HG03066 (cell line): Measurements from ENCODE around the gene DPYSL5.

Source experiments
- ATAC-seq: cut with Tn5 transposase; IDR thresholded peaks from one replicate; pipeline ENCODE4 v1.9.1; 2021; ENCODE audit warnings: low read depth; ENCODE audit not compliant: unreplicated experiment

Gene DPYSL5

GRCh38 chr2:26843041-26843440 is 4.9 kb upstream of the DPYSL5 start:
- no peak for ATAC-seq

- ATAC-seq: no peak
These were observed 2.9 kb upstream of the DPYSL5 start for GRCh38 chr2:26845021-26845420.

GRCh38 chr2:26846334-26847306 is 1.3 kb upstream of the DPYSL5 start:
- ATAC-seq: no peak

- no peak for ATAC-seq
These were observed 651 bp upstream of the DPYSL5 start for GRCh38 chr2:26847307-26847654.

GRCh38 chr2:26848336-26849055 is 564 bp downstream of the DPYSL5 start:
- no peak for ATAC-seq

GRCh38 chr2:26849056-26849999 is 1.4 kb downstream of the DPYSL5 start:
- ATAC-seq: no peak

GRCh38 chr2:26850000-26850431 is 2.1 kb downstream of the DPYSL5 start:
- ATAC-seq: no peak

- no peak for ATAC-seq
These were observed 2.6 kb downstream of the DPYSL5 start for GRCh38 chr2:26850505-26850904.

- no peak for ATAC-seq
These were observed 4.7 kb downstream of the DPYSL5 start for GRCh38 chr2:26852405-26853306.

GRCh38 chr2:26853751-26854150 is 5.8 kb downstream of the DPYSL5 start:
- ATAC-seq: no peak

- no peak for ATAC-seq
These were observed 6.4 kb downstream of the DPYSL5 start for GRCh38 chr2:26854283-26854827.

- no peak for ATAC-seq
These were observed 7.5 kb downstream of the DPYSL5 start for GRCh38 chr2:26855466-26855865.

GRCh38 chr2:26859622-26860021 is 11.7 kb downstream of the DPYSL5 start:
- no peak for ATAC-seq

- ATAC-seq: no peak
These were observed 12.4 kb downstream of the DPYSL5 start for GRCh38 chr2:26860211-26860850.

- no peak for ATAC-seq
These were observed 13.8 kb downstream of the DPYSL5 start for GRCh38 chr2:26861610-26862224.

GRCh38 chr2:26864226-26864625 is 16.3 kb downstream of the DPYSL5 start:
- no peak for ATAC-seq

- no peak for ATAC-seq
These were observed 16.7 kb downstream of the DPYSL5 start for GRCh38 chr2:26864646-26865045.

- no peak for ATAC-seq
These were observed 22.7 kb downstream of the DPYSL5 start for GRCh38 chr2:26870585-26871095.
